ENCODE results near the gene COL1A1.

Gene COL1A1

GRCh38 chr17:50213026-50214022 lies 11.9 kb upstream of the COL1A1 start:
- no peak for DNase-seq

- DNase-seq = peak; percentile 83
Observed at GRCh38 chr17:50212121-50212843, 10.9 kb upstream of the COL1A1 start.

DNA sequence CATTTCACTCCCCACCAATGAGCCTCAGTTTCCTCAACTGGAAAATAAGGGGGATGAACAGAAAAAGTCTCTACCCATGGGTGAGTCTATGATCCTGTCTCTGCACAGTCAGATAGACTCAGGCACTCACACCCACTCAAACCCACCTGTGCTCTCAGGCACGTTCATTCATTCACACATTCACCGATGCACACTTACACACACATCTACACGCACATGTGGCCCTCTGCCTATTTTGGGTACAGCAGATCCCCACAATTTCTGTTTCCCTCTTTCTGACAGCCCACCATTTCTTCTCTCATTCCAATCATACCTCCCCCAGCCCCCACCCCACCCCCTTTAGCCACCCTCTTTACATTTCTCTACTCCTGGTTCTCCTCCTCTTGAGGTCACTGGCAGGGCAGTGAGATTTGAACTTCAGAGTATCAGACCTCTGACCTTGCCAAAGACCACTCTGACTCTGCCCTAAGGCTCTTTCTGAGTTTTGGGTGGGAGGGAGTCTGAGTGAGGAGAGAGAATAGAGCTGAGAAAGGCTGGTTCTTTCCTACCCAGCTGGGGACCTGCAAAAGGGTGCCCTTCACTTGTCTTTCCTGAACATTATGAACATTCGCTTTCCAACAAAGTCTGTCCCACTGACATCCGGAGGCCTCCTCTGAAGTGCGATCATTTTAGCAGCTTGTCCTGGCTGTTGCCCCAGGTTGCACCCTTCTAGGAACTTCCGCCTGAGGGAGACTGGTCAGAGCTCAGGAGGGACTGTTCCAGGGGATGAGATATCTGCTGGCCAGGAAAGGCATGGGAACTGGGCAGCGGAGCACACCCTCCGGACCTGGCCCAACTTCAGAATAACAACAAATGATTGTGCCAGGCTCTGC lies 10.1 kb upstream of the COL1A1 start:
- DNase-seq = no peak

- peak; percentile 100 for DNase-seq
Observed at GRCh38 chr17:50210240-50211225, 9.1 kb upstream of the COL1A1 start.

- DNase-seq = peak; percentile 99
Observed at GRCh38 chr17:50209472-50210239, 8.2 kb upstream of the COL1A1 start.

DNA sequence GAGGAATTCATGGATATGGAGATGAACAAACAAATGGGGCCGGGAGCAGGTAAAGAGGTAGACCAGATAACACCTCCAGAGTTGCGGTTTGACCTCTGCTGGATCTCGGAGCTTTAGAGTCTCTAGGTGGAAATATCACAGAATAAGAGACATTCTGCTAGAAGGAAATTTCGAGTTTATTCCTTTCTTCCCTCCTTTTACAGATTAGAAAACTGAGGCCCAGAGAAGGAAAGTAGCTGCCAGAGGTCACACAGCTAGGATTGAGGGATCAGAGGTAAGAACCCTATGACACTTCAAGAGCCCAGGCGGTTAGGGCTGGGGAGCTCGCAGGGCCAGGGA lies 7.7 kb upstream of the COL1A1 start:
- no peak for DNase-seq

GRCh38 chr17:50208611-50209061 lies 7.2 kb upstream of the COL1A1 start:
- DNase-seq = no peak

DNA sequence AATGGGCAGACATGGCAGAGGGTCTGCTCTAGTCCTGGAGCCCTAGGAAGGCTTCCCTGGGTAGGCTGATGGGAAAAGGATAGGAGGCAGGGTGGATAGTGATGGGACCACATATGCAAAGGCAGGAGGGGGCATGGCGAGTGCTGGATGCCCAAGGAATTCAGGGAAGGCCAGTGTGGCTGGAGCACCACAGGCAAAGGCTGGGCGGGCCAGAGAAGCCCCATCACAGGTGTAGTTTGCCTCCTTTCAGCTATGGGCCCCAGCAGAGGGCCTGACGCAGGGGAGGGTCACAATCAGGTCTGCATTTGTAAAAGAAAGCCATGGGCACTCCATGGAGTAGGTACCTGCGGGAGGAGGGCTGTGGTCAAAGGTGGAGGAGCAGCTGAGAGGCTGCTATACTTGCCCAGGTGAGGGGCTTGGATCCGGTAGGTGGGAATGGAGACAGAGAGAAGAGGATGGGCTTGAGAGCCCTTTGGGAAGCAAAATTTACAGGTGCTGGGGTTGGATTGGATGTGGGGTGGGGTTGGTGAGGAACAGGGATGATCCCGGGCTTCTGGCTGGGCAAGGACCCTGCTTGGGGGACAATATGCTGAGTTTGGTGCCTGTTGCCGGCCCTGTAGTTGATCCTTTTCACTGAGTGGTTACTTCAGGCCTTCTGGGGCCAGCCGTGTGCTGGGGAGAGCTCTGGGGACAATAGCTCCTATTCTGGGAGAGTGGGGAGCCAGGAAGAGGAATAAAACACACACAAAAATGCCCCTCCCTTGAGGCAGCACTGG lies 6.5 kb upstream of the COL1A1 start:
- no peak for DNase-seq

DNA sequence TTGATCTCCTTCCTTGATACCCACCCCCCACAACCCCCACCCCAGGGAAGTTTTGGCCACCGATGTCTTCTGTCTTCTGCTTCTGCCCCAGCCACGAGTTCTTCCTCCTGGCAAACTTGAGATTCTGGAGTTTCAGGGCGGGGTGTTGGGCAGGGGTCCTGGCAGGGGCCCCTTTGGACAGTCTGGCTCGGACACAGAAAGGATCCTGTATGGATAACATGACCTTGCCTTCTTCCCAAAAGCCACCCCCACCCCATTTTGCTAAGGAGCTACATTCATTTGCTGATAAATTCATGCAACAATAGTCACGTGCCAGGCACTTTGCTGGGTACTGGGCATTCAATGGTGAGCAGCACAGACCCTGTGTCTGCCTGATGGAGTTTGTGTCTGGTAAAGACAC lies 5.9 kb upstream of the COL1A1 start:
- no peak for DNase-seq

GRCh38 chr17:50206604-50207293 lies 5.3 kb upstream of the COL1A1 start:
- DNase-seq = peak; percentile 74

DNA sequence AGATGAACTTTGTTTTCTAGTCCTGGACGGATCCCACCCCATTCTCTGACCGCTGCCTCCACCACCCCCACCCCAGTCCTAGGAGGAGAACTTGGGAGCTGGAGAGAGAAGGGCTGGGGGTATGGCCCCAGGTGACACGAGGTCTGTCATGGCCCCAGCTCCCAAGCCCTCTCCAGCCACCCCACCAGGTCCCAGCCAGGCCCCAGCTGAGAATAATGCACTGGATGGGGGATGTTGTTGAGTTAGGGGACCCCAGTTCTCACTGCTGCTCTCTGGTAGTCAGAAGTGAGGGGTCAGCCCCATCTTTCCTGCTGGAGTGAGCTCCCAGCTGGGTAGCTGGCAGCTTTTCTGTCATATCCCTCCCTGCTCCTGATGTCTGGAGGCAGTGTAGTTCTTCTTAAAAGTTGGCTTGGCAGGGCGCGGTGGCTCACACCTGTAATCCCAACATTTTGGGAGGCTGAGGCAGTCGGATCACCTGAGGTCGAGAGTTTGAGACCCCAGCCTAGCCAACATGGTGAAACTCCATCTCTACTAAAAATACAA lies 4.6 kb upstream of the COL1A1 start:
- DNase-seq = no peak

DNA sequence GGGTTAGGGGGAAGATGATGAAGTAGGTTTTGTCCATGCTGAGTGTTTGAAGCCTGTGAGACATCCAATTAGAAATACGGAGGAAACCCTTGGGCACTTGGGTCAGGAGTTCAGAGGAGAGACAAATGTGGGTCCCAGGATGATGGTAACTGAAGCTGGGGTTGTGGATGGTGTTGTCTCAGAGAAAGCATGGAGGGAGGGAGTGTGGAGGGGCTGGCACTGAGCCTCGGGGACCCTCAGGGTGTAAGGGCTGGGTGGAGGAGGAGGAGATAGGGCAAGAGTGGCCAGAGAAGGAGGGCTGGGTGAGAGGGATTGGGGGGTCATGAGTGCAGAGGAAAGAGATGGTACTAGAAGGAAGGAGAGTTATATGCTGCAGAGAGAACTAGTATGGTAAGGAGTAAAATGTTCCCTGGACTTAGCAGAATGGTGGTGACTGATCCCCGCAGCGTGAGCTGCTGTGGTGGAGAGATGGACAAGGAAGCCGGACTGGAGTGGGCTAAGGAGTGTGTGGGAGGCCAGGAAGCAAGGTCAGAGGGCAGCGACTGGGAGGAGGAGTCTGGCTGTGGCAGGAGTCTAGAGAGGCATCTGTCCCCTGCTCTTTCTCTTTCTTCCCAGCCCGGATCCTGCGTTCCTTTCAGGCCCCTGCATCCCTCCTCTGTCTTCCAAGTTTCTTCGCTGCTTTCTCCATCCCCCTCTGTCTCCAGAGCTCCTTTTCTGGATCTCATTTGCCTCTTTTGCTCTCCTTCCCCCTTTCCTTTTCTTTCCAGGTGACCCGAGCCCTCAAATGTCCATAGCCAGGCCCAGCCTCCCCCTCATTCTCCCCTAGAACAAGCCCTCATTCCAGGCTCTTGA lies 3.9 kb upstream of the COL1A1 start:
- peak; percentile 31 for DNase-seq

- DNase-seq = no peak
Observed at GRCh38 chr17:50204431-50204830, 3.0 kb upstream of the COL1A1 start.

DNA sequence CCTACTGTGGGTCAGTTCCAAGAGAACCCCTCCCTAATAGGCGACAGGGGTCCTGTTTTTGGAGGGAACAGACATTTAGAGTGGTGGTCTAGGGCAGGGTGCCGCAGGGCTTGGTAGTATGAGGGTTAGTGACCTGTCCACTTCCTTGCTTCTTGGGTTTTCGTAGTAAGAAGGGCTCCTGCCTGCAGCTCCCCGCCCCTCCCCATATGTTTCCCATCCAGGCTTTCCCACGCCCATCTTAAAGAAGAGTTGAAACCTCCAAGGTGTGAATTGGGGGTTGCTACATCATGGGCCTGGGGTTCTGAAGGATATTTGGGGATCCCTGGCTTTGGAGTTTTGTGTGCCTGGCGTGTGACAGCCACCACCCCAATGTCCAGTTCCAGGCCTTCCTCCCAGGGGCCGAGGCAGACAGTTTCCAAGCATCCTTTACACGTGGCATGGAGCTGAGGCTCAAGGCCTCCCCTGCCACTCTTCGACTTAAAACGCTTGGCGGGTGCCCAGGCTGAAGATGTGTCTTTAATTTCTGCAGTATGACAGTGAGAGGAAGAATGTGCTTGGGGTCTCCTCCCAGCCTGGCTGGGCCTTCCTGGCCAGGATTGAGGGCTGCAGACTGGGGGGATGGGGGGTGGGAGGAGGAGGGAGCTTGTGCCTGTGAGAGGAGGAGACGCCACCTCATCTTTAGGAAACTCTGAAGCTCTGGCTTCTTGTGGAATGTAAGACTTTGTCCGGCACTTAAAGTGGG lies 2.3 kb upstream of the COL1A1 start:
- peak; percentile 100 for DNase-seq

DNA sequence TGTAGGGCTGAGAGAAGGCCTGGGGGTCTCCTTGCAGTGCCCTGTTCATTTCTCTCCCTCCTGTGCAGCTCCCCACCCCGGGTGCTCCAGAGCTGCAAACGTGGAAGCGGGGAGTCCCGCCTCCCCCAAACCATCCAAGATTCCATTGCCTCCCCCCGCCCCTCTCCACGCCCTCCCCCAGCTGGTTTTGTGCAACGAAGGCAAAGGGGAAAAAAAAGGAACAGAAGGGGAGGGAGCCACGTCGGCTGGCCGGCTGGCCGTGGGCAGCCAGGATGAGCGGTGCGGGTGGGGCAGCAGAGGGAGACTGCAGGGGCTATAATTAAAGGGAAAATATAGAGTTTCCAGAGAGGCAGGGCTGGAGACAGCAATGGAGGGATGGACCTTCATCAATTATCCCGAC lies 1.7 kb upstream of the COL1A1 start:
- DNase-seq = peak; percentile 89

DNA sequence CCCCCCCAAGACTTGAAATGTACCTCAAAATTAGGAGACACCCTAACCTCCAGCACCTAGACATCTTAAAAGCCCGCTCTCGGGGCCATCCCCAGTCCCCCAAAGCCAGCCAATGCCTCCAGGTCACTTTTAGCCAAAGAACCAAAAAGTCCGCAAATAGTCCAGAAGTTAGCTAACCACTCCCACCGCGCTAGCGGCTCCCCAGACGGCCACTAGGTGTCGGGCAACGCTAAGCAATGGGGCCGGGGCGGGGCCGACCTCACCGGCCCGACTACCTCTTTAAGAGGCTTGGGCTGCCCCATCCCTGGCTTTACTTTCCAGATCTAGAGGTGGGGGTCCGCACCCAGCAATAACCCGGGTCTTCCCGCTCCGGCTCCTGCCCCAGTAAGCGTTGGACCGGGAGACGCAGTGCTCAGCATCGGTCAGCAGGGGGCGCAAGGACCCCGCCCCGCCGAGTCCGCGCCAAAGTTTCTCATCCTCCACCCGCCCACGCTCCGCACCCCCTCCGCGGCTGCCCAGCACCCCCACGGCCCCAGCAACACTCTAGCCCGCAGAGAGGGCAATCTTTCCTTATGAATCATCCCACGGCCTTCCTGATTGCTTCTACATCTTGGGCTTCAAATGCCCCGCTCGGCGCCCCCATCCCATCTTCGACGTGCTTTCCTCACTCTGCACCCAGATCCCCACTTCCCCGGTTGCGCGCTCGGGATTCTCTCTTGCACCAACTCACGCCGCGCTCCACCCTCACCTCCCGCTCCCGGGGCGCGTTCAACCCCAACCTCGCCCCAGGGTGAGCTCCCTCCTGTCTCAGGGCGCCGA lies 765 bp downstream of the COL1A1 start:
- DNase-seq = peak; percentile 89

Data from fibroblast of skin of right biceps (primary cell).